Loucy (cell line): ENCODE data around the gene ADAMTS6.

Experiments used
- EZH2phosphoT487 ChIP-seq: fragments of 200-600 bp; IDR thresholded peaks from 2 replicates; pipeline ENCODE4 v1.6.1; 2018; ENCODE audit warnings: antibody characterized with exemption, mild to moderate bottlenecking, moderate library complexity, borderline replicate concordance
- TF ChIP-seq, protein P1 (sequence below): fragments of 200-600 bp; sonication (generic); conservative IDR thresholded peaks from 2 replicates; pipeline ENCODE4 v1.5.1; 2014; ENCODE audit warnings: mild to moderate bottlenecking, antibody characterized with exemption, low read length

DNA sequence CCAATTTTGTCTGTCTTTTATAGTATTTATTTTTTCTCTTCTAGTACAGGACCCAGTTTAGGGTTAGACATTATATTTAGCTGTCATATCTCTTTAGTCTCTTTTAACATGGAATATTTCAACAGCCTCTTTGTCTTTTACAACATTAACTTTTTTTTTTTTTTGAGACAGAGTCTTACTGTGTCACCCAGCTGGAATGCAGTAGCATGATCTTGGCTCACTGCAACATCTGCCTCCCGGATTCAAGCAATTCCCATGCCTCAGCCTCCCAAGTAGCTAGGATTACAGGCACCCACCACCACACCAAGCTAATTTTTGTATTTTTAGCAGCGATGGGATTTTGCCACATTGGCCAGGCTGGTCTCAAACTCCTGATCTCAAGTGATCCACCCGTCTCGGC, 90.1 kb downstream of the ADAMTS6 start:
- TF ChIP-seq, protein P1, sequence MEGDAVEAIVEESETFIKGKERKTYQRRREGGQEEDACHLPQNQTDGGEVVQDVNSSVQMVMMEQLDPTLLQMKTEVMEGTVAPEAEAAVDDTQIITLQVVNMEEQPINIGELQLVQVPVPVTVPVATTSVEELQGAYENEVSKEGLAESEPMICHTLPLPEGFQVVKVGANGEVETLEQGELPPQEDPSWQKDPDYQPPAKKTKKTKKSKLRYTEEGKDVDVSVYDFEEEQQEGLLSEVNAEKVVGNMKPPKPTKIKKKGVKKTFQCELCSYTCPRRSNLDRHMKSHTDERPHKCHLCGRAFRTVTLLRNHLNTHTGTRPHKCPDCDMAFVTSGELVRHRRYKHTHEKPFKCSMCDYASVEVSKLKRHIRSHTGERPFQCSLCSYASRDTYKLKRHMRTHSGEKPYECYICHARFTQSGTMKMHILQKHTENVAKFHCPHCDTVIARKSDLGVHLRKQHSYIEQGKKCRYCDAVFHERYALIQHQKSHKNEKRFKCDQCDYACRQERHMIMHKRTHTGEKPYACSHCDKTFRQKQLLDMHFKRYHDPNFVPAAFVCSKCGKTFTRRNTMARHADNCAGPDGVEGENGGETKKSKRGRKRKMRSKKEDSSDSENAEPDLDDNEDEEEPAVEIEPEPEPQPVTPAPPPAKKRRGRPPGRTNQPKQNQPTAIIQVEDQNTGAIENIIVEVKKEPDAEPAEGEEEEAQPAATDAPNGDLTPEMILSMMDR, result no peak
- TF ChIP-seq EZH2phosphoT487, result no peak
